Measurements from ENCODE around the gene KCTD14. TPM values are rescaled to one million over a fixed set of nuclear protein-coding genes. Genes with fewer than 3 reads are reported as not detected.

Gene KCTD14
- total and polyA plus RNA-seq, 2 experiments from 2014 or later: 6.0 to 8.1 TPM

- Histone ChIP-seq H3K9me3 (ENCODE audit: low read depth) (no peaks in the 10 kb centered on the region), H3K4me3 (no peak overlapping the region), H2AFZ (peak overlapping the region; percentile 96), H3K27ac (no peak overlapping the region), H3K36me3 (replicated peaks; ENCODE audit: insufficient read depth, low read depth) (no peaks in the 10 kb centered on the region), H3K4me2 (peak overlapping the region; percentile 87), H4K20me1 (ENCODE audit: insufficient read depth, poor library complexity, severe bottlenecking) (no peaks in the 10 kb centered on the region), H3K27me3 (no peaks in the 10 kb centered on the region), H3K9me2 (replicated peaks; ENCODE audit: insufficient read depth) (no peaks in the 10 kb centered on the region), H3K4me1 (ENCODE audit: insufficient read depth) (peaks cover 14% of the 10 kb centered on the region), H3K79me2 (no peaks in the 10 kb centered on the region)
- WGBS (ENCODE audit: low lambda C conversion rate, missing lambda C conversion rate): 19% methylated on average over 6 of the region's 6 CpGs
- no peak for DNase-seq (ENCODE audit: low spot score)
- TF ChIP-seq EZH2 (IDR thresholded peaks at IDR 0.05; ENCODE audit: borderline replicate concordance) (no peak), CTCF (IDR thresholded peaks at IDR 0.05; ENCODE audit: poor library complexity) (no peak), EZH2phosphoT487 (IDR thresholded peaks at IDR 0.05; ENCODE audit: low read depth, severe bottlenecking, unreplicated experiment) (no peak)
Measured at GRCh38 chr11:78046486-78046854, 23.4 kb upstream of the KCTD14 start.

GRCh38 chr11:78045851-78046485, 22.9 kb upstream of the KCTD14 start:
- Histone ChIP-seq H3K27me3 (no peaks in the 10 kb centered on the region), H3K4me1 (ENCODE audit: insufficient read depth) (peaks cover 9% of the 10 kb centered on the region), H3K4me3 (peak overlapping the region; percentile 20), H2AFZ (peak overlapping the region; percentile 96), H3K9me3 (ENCODE audit: low read depth) (no peaks in the 10 kb centered on the region), H4K20me1 (ENCODE audit: insufficient read depth, poor library complexity, severe bottlenecking) (no peaks in the 10 kb centered on the region), H3K27ac (peak overlapping the region; percentile 83), H3K36me3 (replicated peaks; ENCODE audit: insufficient read depth, low read depth) (no peaks in the 10 kb centered on the region), H3K79me2 (no peaks in the 10 kb centered on the region), H3K4me2 (peak overlapping the region; percentile 87), H3K9me2 (replicated peaks; ENCODE audit: insufficient read depth) (no peaks in the 10 kb centered on the region)
- TF ChIP-seq CTCF (IDR thresholded peaks at IDR 0.05; ENCODE audit: poor library complexity) (peak; percentile 100), EZH2phosphoT487 (IDR thresholded peaks at IDR 0.05; ENCODE audit: low read depth, severe bottlenecking, unreplicated experiment) (no peak), EZH2 (IDR thresholded peaks at IDR 0.05; ENCODE audit: borderline replicate concordance) (no peak)
- peak; percentile 92 for DNase-seq (ENCODE audit: low spot score)
- WGBS (ENCODE audit: low lambda C conversion rate, missing lambda C conversion rate): 16% methylated on average over 28 of the region's 28 CpGs

GRCh38 chr11:78044706-78045105, 21.6 kb upstream of the KCTD14 start:
- no peak overlapping the region for H3K27ac ChIP-seq
- H2AFZ ChIP-seq: no peak overlapping the region
- H3K4me1 ChIP-seq (ENCODE audit: insufficient read depth): peaks cover 17% of the 10 kb centered on the region
- H3K9me3 ChIP-seq (ENCODE audit: low read depth): no peaks in the 10 kb centered on the region
- no peaks in the 10 kb centered on the region for H4K20me1 ChIP-seq (ENCODE audit: insufficient read depth, poor library complexity, severe bottlenecking)
- no peak overlapping the region for H3K4me2 ChIP-seq
- H3K9me2 ChIP-seq (replicated peaks; ENCODE audit: insufficient read depth): no peaks in the 10 kb centered on the region
- DNase-seq (ENCODE audit: low spot score): no peak
- no peaks in the 10 kb centered on the region for H3K79me2 ChIP-seq
- TF ChIP-seq EZH2 (IDR thresholded peaks at IDR 0.05; ENCODE audit: borderline replicate concordance) (no peak), CTCF (IDR thresholded peaks at IDR 0.05; ENCODE audit: poor library complexity) (no peak), EZH2phosphoT487 (IDR thresholded peaks at IDR 0.05; ENCODE audit: low read depth, severe bottlenecking, unreplicated experiment) (no peak)
- H3K4me3 ChIP-seq: no peak overlapping the region
- H3K36me3 ChIP-seq (replicated peaks; ENCODE audit: insufficient read depth, low read depth): no peaks in the 10 kb centered on the region
- H3K27me3 ChIP-seq: no peaks in the 10 kb centered on the region
- 92% methylated on average over 5 of the region's 5 CpGs for WGBS (ENCODE audit: low lambda C conversion rate, missing lambda C conversion rate)
